CD14-positive monocyte (primary cell): ENCODE data around the gene CNNM4. TPM values are rescaled to one million over a fixed set of nuclear protein-coding genes. Genes with fewer than 3 reads are reported as not detected.

Experiments
- DNase-seq, 3 donors: peaks; one replicate each; pipeline ENCODE4 v3.0.0-alpha.2; 2011 to 2022
- H2AFZ ChIP-seq: 2 replicates; pipeline ENCODE4 v1.6.0; 2012; ENCODE audit warnings: mild to moderate bottlenecking, low read depth, low read length, inconsistent platforms; ENCODE audit not compliant: insufficient read depth, poor library complexity, severe bottlenecking
- H3K27ac ChIP-seq, 2 donors: 1 replicate in 1 of 2; 2 replicates in 1 of 2; pipeline ENCODE4 v1.5.1; 2012 to 2013; ENCODE audit warnings: low read length in 2 of 2, control low read depth in 1 of 2, inconsistent platforms in 1 of 2, low read depth in 1 of 2, mild to moderate bottlenecking in 1 of 2
- H3K27me3 ChIP-seq, 2 donors: one replicate each; pipeline versions ENCODE4 v1.6.0 to v1.6.1; 2011 to 2013; ENCODE audit warnings: low read length in 2 of 2; ENCODE audit not compliant: control insufficient read depth in 2 of 2, insufficient read depth in 2 of 2
- H3K36me3 ChIP-seq, 2 donors: replicated peaks in 1 of 2; 1 replicate in 1 of 2; 2 replicates in 1 of 2; pipeline versions ENCODE4 v1.5.1 to v1.6.1; 2012 to 2013; ENCODE audit warnings: low read length in 2 of 2, control low read depth in 1 of 2, inconsistent platforms in 1 of 2, mild to moderate bottlenecking in 1 of 2; ENCODE audit not compliant: insufficient read depth in 2 of 2, control insufficient read depth in 1 of 2
- H3K4me1 ChIP-seq, 2 donors: 1 replicate in 1 of 2; 2 replicates in 1 of 2; pipeline versions ENCODE4 v1.5.1 to v1.6.1; 2012 to 2013; ENCODE audit warnings: low read length in 2 of 2, control low read depth in 1 of 2, inconsistent platforms in 1 of 2, mild to moderate bottlenecking in 1 of 2, moderate library complexity in 1 of 2; ENCODE audit not compliant: insufficient read depth in 2 of 2, control insufficient read depth in 1 of 2
- H3K4me2 ChIP-seq: replicated peaks from 2 replicates; pipeline ENCODE3; 2012; ENCODE audit warnings: low read length, moderate library complexity, mild to moderate bottlenecking; ENCODE audit not compliant: poor library complexity, severe bottlenecking; ENCODE audit errors: extremely low read depth
- H3K4me3 ChIP-seq, 3 experiments: fragments of 200-600 bp in 1 of 3; sonication (generic) in 1 of 3; replicated peaks in 1 of 3; 1 replicate in 2 of 3; 2 replicates in 1 of 3; pipeline ENCODE4 v1.5.1; 2011 to 2013; ENCODE audit warnings: low read length in 3 of 3, mild to moderate bottlenecking in 3 of 3, control low read depth in 2 of 3, low read depth in 2 of 3, inconsistent platforms in 1 of 3, moderate library complexity in 1 of 3
- H3K79me2 ChIP-seq: 2 replicates; pipeline ENCODE4 v1.6.0; 2012; ENCODE audit warnings: mild to moderate bottlenecking, control low read depth, inconsistent platforms, low read length, moderate library complexity; ENCODE audit not compliant: insufficient read depth
- H3K9ac ChIP-seq: 2 replicates; pipeline ENCODE4 v1.6.0; 2017; ENCODE audit warnings: low read length, mild to moderate bottlenecking; ENCODE audit not compliant: insufficient read depth, poor library complexity, severe bottlenecking
- H3K9me3 ChIP-seq, 2 donors: replicated peaks in 1 of 2; 1 replicate in 1 of 2; 2 replicates in 1 of 2; pipeline versions ENCODE4 v1.5.1 to v1.6.1; 2012 to 2013; ENCODE audit warnings: low read length in 2 of 2, control low read depth in 1 of 2; ENCODE audit not compliant: control insufficient read depth in 1 of 2, insufficient read depth in 1 of 2
- H4K20me1 ChIP-seq: 2 replicates; pipeline ENCODE4 v1.6.0; 2012; ENCODE audit warnings: mild to moderate bottlenecking, low read length, control low read depth, moderate library complexity; ENCODE audit not compliant: insufficient read depth
- H3K27ac Mint-ChIP-seq, 7 donors: one replicate each; pipeline ENCODE4 v1.8.0; 2020; ENCODE audit warnings: mild to moderate bottlenecking in 7 of 7, mixed read lengths in 7 of 7, moderate library complexity in 6 of 7, inconsistent platforms in 2 of 7
- H3K27me3 Mint-ChIP-seq, 3 donors: one replicate each; pipeline ENCODE4 v1.8.0; 2021 to 2022; ENCODE audit warnings: low read depth in 3 of 3, mild to moderate bottlenecking in 3 of 3, mixed read lengths in 3 of 3, moderate library complexity in 3 of 3, inconsistent platforms in 1 of 3
- H3K36me3 Mint-ChIP-seq, 2 donors: one replicate each; pipeline ENCODE4 v1.8.0; 2020; ENCODE audit warnings: mixed read lengths in 2 of 2, inconsistent platforms in 1 of 2, mild to moderate bottlenecking in 1 of 2
- H3K4me1 Mint-ChIP-seq: one replicate; pipeline ENCODE4 v1.8.0; 2020; ENCODE audit warnings: mild to moderate bottlenecking, mixed read lengths
- H3K4me3 Mint-ChIP-seq, 2 donors: one replicate each; pipeline ENCODE4 v1.8.0; 2020; ENCODE audit warnings: mild to moderate bottlenecking in 2 of 2, mixed read lengths in 2 of 2, moderate library complexity in 1 of 2
- H3K9me3 Mint-ChIP-seq, 7 donors: one replicate each; pipeline ENCODE4 v1.8.0; 2020 to 2022; ENCODE audit warnings: mixed read lengths in 7 of 7, mild to moderate bottlenecking in 6 of 7, moderate library complexity in 6 of 7, inconsistent platforms in 2 of 7
- WGBS: methylation state at CpG from one replicate; pipeline ENCODE4 v1.1.5; 2013; ENCODE audit warnings: missing lambda C conversion rate; ENCODE audit not compliant: insufficient coverage; 5-methylcytosine and 5-hydroxymethylcytosine counted together
- intact Hi-C, 2 donors: fragments of 100-400 bp; cut with micrococcal nuclease; formaldehyde crosslinking; loops; one replicate each; pipeline versions ENCODE4 v1.15.0 to v1.15.1; 2023
- polyA plus RNA-seq, 3 donors: library from polyadenylated mRNA; depleted of rRNA in 1 of 3; unstranded in 2 of 3; stranded (reverse) in 1 of 3; fragments of 300-500 nt in 2 of 3; fragments of >200 nt in 1 of 3; fragmentation: Illumina TruSeq in 2 of 3; gene quantifications; 1 replicate in 2 of 3; 2 replicates in 1 of 3; pipeline ENCODE4 v1.2.3, GENCODE V29; 2012 to 2021
- TF ChIP-seq, protein P1 (sequence below): fragments of 200-600 bp; IDR thresholded peaks from one replicate; pipeline ENCODE4 v1.8.0; 2022; ENCODE audit warnings: antibody characterized with exemption, mild to moderate bottlenecking

The CNNM4 gene
- polyA plus RNA-seq, 3 donors: 2.3 to 8.3 (median 2.6) TPM

DNA sequence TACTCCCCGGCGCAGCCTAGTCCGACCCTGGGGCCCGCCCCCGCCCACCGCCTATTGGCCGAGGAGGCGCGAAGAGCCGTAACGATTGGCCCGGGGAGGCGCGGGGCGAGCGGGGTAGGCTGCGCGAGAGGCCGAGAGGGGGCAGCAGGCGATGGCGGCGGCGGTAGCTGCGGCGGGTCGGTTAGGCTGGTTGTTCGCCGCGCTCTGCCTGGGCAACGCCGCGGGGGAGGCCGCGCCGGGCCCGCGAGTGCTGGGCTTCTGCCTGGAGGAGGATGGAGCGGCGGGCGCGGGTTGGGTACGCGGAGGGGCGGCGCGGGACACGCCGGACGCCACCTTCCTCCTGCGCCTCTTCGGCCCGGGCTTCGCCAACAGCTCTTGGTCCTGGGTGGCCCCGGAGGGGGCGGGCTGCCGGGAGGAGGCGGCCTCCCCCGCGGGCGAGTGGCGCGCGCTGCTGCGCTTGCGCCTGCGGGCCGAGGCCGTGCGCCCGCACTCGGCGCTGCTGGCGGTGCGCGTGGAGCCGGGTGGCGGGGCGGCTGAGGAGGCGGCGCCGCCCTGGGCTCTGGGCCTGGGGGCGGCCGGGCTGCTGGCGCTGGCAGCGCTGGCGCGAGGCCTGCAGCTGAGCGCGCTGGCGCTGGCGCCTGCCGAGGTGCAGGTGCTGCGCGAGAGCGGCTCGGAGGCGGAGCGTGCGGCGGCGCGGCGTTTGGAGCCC, 55.6 kb downstream of the CNNM4 start, which contains the start of gene CNNM3:
Gene CNNM3 (plus strand): TSS at position 142 of the 709 bp plus-strand sequence. CDS start 10 bp downstream, at position 152.
- Mint-ChIP-seq H3K4me3 (peak within 1 kb of the TSS; percentile 86 to 93), H3K4me1 (peaks cover 53% of the 10 kb centered on the region), H3K36me3 (peaks cover 31 to 34% of the 10 kb centered on the region in 2 donors), H3K27me3 (peaks cover 10 to 12% (median 10%) of the 10 kb centered on the region in 3 donors), H3K9me3 (no peaks in the 10 kb centered on the region), H3K27ac (peak within 1 kb of the TSS in 6 of 7 donors; percentile 33 to 70 (median 68))
- DNase-seq: peak; percentile 86 to 88 (median 87)
- TF ChIP-seq, protein P1, sequence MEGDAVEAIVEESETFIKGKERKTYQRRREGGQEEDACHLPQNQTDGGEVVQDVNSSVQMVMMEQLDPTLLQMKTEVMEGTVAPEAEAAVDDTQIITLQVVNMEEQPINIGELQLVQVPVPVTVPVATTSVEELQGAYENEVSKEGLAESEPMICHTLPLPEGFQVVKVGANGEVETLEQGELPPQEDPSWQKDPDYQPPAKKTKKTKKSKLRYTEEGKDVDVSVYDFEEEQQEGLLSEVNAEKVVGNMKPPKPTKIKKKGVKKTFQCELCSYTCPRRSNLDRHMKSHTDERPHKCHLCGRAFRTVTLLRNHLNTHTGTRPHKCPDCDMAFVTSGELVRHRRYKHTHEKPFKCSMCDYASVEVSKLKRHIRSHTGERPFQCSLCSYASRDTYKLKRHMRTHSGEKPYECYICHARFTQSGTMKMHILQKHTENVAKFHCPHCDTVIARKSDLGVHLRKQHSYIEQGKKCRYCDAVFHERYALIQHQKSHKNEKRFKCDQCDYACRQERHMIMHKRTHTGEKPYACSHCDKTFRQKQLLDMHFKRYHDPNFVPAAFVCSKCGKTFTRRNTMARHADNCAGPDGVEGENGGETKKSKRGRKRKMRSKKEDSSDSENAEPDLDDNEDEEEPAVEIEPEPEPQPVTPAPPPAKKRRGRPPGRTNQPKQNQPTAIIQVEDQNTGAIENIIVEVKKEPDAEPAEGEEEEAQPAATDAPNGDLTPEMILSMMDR: peak; percentile 79
- H3K4me3 ChIP-seq: peak within 1 kb of the TSS; percentile 51 to 93 (median 83)
- H4K20me1 ChIP-seq: peaks cover 44% of the 10 kb centered on the region
- H3K4me1 ChIP-seq: peaks cover 22 to 35% of the 10 kb centered on the region in 2 donors
- under 1% methylated on average over 103 of the region's 103 CpGs for WGBS
- peak within 1 kb of the TSS; percentile 96 for H3K4me2 ChIP-seq
- H3K9me3 ChIP-seq: no peaks in the 10 kb centered on the region
- peaks cover 4 to 11% of the 10 kb centered on the region in 2 donors for H3K36me3 ChIP-seq
- intact Hi-C loops: loop anchor here (5.0 to 10.0 kb wide), 3 partner anchors 41 to 54 kb away; partner anchors contain the start of genes ANKRD39 (in 2 of the 2) and CNNM4 (in 2 of the 2)
- H2AFZ ChIP-seq: peak within 1 kb of the TSS; percentile 98
- peaks cover 16% of the 10 kb centered on the region for H3K79me2 ChIP-seq
- H3K27ac ChIP-seq: peak within 1 kb of the TSS in 1 of 2 donors; percentile 69
- H3K27me3 ChIP-seq: no peaks in the 10 kb centered on the region
- H3K9ac ChIP-seq: peak within 1 kb of the TSS; percentile 70

DNA sequence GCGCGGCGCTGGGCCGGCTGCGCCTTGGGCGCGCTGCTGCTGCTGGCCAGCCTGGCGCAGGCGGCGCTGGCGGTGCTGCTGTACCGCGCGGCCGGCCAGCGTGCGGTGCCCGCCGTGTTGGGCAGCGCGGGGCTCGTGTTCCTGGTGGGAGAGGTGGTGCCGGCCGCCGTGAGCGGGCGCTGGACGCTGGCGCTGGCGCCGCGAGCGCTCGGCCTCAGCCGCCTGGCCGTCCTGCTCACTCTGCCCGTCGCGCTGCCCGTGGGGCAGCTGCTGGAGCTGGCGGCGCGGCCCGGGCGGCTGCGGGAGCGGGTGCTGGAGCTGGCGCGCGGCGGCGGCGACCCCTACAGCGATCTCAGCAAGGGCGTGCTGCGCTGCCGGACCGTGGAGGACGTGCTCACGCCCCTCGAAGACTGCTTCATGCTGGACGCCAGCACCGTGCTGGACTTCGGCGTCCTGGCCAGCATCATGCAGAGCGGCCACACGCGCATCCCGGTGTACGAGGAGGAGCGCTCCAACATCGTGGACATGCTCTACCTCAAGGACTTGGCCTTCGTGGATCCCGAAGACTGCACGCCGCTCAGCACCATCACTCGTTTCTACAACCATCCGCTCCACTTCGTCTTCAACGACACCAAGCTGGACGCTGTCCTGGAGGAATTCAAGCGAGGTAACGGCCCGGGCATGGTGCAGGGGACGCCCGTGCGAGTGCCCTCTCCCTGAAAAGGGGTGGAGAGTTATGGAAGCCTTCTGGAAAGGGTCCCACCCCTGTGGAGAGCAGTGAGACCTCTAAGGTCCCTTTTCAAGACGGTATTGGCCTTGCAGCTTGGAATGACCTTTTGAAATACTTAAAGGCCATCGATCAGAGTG, 56.4 kb downstream of the CNNM4 start:
- peaks cover 55% of the 10 kb centered on the region for H3K4me1 Mint-ChIP-seq

More for the DNA sequence above, 56.4 kb downstream of the CNNM4 start:
- H3K9me3 ChIP-seq: no peaks in the 10 kb centered on the region
- Mint-ChIP-seq H3K36me3 (peaks cover 33 to 38% of the 10 kb centered on the region in 2 donors), H3K9me3 (no peaks in the 10 kb centered on the region), H3K27ac (no peak overlapping the region), H3K27me3 (peaks cover 8 to 14% (median 10%) of the 10 kb centered on the region in 3 donors), H3K4me3 (peak overlapping the region; percentile 77 to 88)
- peak overlapping the region; percentile 15 for H2AFZ ChIP-seq
- H3K4me2 ChIP-seq: peak overlapping the region; percentile 96
- peaks cover 4 to 15% of the 10 kb centered on the region in 2 donors for H3K36me3 ChIP-seq
- H3K4me3 ChIP-seq: peak overlapping the region; percentile 19 to 73 (median 51)
- intact Hi-C loops: loop anchor here (5.0 to 10.0 kb wide), 3 partner anchors 40 to 55 kb away; partner anchors contain the start of genes ANKRD39 (in 2 of the 2) and CNNM4 (in 2 of the 2)
- H3K9ac ChIP-seq: peak overlapping the region; percentile 43
- peaks cover 48% of the 10 kb centered on the region for H4K20me1 ChIP-seq
- peak in 1 of 3 donors; percentile 30 for DNase-seq
- peaks cover 16% of the 10 kb centered on the region for H3K79me2 ChIP-seq
- H3K4me1 ChIP-seq: peaks cover 22 to 35% of the 10 kb centered on the region in 2 donors
- TF ChIP-seq, protein P1: no peak
- H3K27me3 ChIP-seq: no peaks in the 10 kb centered on the region
- WGBS: 5% methylated on average over 80 of the region's 89 CpGs
- H3K27ac ChIP-seq: no peak overlapping the region
